NCI-H187 (cell line): ENCODE results near the gene TMEM51.

ENCODE experiments used
- DNase-seq, 2 experiments: peaks; one replicate each; lab custom pipeline; 2025; lab: John Stamatoyannopoulos, UW

Gene TMEM51

DNA sequence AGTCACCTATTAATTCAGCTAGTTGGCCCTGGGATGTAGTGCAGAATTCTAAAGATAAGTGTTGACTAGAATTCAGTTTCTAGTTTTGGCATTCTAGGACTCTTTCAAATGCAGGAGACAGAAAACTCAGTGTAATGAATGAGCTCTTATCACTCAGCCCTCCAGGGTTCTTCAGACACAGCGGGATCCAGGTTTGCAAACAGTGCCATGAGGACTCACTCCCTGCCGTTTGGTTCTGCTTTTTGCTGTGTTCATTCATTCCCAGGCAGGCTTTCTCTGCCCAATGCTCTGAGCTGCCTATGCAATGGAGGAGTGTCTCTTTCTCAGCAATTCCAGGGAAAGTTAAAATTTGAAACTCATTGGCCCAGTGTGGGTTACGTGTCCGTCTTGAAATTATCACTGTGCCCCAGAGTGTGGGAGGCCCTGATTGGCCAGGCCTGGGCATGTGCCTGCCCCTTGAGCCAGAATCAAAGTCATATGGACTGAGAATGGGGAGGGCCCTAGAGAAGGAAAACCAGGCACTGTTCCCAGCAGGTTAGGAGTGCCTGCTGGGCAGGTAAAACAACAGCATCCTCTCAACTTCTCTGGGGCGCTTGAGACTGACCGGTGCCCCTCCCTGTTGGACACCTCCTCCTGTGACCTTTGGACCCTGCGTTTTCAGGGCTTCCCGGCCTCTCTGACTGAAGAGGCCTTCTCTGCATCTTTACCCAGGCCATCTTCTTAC, 43.4 kb downstream of the TMEM51 start:
- DNase-seq, result peak in 1 of 2 experiments; percentile 5

DNA sequence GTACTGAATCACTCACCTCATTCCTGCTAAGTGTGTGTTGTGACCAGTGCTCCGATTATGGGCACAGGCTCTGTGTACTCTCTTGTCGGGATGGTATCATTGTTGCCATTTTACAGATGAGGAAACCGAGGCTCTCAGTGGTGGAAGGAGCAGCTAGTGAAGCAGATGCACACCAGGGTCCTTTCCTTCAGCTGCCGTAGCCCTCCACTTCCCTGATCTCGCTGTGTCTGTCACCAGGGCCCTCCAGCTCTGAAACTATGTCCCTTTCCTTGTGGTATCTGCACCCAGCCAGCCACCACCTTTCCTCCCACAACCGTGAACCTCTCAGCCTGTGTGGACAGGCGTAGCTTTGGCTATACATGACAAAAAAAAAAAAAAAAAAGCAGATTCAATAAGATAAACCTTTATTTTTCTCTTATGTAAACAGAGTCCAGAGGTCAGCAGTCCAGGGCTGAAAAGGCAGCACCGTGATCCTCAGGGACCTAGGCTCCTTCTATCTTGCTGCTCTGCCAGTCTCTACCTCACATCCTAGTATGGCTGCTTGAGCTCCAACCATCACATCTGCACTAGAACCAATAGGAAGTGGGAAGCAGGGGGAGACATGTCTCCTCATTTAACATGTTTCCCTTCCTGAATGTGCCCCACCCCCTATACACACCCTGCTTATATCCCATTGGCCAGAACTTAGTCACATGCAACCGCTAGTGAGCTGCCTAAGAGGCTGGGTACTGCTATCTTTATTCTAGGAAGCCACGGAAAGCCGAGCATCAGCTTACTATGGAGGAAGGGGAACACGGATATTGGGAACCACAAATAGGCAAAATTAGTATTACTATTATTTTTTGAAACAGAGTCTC, 44.3 kb downstream of the TMEM51 start:
- no peak for DNase-seq

DNA sequence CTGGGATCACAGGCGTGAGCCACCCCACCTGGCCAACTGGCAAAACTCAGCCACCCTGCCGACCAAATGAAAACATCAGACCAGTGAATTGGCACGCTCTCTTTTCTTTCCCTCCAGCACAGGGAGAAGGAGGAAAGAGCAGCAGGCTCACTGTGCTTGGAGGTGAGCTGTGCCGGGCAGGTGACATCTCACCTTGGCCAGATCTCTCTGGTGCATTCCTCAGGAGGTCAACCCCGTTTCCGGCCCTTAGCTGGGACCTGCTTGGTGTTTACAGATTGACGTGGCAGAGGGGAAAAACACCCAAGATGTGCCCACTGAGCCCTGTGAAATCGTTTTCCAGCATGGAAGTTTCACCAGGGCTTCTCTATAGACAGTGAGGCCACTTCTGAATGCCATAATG, 45.1 kb downstream of the TMEM51 start:
- DNase-seq, result no peak

DNA sequence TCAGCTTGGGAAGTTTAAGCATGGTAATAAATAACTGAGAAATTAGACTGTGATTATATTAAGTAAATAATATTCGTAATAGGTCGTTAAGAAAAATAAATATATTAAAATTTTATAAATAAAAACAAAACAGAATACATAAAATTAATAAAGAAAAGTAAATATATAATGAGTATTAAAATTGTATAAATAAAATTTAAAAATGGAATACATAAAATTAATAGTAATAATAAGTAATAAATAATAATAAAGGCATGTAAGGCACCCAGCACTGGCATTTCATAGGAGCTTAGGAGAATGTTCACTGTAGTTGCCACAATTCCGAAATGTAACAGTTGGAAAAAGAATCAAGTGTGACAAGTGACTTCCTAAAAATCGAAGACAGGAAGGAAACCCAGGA, 47.7 kb downstream of the TMEM51 start:
- DNase-seq, result no peak

DNA sequence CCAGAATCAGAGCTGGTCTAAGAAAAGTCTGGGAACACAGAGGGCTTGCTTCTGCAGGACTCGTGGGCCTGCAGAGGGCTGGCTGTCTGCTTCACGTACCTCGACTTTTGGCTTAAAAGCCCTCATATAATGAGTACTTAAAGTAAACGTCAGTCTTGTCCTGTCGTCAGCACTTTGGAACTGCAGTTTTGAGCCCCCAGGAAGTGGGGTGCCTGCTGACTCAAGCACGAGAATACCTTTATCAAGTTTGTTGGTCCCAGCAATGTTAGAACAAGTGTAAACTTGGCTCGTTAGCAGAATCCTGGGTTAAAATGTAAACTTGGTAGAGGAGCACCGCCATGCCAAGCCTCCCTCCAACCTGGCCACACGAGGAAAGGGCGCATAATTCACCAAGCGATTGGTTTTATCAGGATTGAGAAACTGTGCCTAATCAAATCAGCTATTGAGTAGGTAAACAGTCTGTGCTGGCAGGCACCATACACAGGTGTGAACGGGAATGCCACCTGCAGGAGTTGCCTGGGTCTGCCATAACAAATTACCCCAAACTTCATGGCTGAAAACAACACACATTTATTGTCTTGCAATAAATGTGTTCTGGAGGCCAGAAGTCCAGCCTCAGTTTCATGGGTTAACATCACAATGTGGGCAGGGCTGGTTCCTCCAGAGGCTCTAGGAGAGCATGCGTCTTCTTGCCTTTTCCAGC, 48.5 kb downstream of the TMEM51 start:
- no peak for DNase-seq

DNA sequence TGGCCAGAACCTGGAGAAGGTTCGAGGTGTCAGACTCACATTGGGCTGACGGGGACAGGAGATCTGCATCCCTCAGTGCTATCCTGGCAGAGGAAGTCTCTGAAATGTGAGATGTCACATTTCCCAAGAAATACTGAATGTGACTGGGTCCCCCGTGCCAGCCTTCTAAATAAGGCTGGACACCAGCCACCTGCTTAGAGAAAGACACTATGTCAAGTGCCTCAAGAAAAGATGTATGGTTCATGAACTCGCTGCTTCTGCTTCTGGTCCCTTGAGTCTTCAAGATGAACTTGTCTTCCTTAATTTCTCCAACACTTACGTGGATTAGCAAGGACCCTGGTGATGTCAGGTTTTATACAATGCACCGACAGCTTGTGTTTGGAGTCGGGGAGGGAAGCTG, 51.4 kb downstream of the TMEM51 start:
- no peak for DNase-seq

DNA sequence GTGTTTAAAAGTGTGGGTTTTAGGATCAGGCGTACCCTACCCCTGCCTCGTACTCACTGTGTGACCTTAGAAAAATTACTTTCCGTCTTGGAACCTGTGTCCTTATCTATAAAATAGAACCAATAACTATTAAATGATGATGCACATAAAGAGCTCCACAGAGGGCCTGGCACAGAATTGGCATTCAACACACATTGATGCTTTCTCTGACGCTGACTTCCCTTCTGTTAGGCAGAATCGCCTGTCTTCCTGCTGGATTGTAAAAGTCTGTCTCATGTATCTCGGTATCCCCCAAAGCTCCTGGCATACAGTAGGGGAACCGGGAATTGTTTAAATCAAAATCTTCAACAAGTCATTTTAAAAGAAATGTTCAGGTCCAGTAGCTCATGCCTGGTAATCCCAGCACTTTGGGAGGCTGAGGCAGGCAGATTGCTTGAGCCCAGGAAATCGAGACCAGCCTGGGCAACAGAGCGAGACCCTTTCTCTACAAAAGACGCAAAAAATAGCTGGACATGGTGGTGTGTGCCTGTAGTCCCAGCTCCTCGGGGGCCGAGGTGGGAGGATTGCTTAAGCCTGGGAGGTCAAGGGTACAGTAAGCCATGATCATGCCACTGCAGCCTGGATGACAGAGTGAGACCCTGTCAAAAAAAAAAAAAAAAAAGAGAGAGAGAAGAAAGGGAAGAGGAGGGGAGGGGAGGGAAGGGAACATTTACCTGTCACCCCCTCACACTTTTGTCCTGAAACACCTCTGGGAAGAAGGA, 52.2 kb downstream of the TMEM51 start:
- no peak for DNase-seq

DNA sequence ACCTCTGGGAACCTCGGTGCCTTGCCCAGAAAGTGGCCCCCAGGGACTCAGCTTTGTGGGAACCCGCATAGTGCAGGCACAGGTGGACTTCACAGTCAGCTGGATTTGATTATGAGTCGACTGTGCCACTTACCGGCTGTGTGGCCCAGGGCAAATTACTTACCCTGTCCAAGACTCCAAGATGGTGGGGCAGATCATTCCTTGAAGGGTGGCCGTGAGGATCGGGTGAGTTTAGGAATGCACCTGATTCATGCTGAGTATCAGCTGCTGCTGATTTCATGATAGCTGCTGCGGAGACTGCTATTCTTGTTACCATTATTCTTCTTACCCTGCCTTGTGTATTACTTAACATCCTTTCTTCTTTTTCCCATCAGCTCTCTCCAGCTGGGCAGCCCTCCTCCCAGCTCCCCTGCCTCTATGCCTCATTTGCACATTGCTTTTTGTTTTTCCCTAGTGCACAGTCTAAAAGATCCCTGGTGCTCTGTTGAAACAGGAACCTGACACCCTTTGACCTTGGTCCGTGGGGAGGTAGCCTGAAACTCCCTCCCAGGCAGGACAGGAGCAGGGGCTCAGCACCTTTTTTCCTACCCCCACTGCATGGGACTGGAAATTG, 53.0 kb downstream of the TMEM51 start:
- no peak for DNase-seq

DNA sequence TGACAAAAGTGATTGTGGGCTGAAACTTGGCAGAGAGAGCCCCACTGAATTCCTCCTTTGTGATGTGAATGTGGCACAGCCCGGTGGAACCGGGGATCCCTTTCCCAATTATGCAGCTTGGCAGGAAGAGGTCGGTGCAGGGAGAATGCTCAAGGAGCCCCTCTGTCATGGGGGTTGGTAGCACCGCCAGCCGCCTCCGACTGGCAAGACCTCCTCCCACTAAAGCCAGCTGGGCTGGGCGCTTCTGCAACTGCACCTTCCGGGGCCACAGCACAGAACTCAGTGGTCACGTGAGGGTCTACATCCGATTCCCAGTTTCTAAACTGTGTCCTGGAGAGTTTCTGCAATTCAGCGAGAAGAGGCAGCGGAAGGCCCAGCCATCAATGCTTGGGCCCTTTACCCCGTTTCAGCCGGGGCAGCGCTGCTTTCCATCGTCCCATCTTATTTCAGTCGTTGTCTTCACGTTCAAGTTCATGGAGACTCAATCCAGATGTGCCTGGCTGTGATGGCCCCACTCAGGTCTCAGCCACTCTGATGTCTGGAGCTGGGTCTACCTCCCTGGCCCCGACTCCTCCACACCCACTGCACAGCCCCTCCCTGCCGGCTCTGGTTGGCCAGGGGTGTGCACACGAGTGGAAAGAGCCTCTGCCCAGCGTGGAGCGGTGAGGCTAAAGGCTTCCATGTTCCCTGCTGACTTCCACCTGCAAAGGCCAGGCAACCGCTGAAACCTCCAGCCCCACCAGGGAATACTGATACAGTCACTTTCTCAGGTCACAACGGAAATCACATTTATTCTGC, 53.7 kb downstream of the TMEM51 start:
- no peak for DNase-seq

DNA sequence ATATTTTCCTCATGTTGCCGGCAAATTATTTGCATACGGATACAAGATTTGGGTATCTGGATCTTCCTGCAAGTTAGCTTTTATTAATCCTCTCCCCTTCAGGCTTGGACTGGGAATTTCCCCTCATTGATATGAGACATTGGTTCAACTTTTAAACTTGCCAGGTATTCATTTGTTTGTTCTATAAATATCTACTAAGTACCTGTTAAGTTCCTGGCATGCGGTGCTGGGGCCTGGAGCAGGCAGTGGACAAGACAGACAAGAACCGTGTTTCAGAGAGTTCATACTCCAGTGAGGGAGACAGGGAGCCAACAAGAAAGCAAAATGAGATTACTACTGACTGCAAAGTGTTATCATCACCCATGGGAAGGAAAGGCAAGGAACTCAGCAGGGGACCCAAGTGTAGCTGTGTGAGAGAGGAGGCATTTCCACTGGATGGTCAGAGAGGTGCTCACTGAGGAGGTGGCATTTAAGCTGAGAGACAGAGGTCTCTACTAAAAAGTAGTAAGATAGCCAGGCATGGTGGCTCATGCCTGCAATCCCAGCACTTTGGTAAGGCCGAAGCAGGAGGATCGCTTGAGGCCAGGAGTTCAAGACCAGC, 54.4 kb downstream of the TMEM51 start:
- no peak for DNase-seq

DNA sequence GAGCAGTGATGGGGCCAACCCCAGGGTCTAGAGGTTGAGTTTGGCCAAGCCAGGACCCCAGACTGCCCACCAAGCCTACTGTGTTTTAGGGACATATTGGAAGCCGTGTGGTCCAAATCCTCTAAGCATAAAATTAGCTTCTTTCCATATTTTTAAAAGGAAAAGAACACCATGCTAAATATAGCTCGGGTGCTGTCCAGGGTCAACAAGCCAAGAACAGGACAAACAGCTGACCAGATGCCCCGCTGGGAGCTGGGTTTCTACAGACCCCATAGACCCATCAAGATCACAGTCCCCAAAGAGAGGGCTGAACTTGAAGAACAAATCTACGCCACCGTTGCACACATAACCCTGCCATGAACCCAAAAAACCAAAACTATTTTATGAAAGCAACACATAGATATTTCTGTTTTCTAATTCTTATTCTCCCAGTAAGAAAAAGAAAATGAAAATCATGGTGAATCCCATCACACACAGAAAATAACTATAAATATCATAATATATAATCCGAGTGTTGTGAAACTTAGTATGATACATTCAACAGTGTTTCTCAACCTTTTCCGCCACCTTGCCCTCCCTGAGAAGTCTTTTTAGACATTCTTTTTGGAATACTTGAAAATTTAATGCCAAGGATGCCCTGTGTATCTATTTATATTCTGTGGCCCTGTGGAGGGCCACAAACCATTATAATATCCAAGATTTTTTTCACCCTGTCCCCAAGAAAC, 57.3 kb downstream of the TMEM51 start:
- no peak for DNase-seq

DNA sequence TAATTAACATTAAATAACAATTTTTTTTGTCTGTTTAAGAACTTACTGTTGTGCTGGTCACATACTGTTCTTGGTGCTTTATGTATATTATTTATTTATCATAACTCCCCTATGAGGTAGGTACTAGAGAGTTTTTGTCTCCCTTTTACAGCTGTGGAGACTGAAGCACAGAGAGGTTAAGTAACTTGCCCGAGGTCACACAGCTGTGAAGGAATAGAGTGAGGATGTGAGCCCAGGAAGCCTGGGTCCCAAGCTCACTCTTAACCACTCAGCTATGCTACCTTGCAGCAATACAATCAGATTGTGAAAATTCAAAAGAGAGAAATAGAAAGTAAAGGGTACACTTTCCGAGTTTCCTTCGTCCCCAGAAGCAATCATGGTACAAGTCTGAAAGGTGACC, 57.9 kb downstream of the TMEM51 start:
- DNase-seq, result no peak

DNA sequence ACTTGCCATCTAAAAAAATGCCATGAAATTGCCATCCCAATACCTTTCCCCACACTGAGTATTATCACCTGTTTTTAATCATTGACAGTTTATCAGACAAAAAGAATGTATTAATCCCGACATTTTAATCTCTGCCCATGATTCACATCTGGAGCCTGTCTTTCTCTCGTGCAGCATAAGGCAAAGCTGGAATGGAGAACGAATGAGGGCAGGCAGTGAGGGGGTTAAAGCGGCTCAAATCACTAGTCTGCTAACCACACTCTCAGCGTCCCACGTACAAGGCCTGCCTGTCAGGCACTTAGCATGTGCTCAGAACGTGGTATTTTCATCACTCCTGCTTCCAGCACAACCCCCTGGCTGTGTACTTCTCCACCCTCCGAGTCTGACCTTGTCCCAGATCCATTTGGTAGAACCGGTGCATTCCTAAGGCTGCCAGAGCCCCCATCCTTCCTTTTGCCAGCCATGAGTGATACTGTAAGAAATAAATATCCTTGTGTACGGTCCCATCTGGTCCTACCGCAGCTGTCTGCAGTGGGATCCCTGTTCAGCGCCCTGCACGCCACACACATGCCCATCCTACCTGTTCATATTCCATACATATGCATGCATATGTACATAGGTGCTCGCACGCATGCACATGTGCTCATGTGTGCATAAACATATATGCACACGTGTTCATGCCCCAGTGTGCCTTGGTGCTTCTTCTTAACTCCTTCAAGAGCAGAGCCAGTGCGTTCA, 58.8 kb downstream of the TMEM51 start:
- no peak for DNase-seq

DNA sequence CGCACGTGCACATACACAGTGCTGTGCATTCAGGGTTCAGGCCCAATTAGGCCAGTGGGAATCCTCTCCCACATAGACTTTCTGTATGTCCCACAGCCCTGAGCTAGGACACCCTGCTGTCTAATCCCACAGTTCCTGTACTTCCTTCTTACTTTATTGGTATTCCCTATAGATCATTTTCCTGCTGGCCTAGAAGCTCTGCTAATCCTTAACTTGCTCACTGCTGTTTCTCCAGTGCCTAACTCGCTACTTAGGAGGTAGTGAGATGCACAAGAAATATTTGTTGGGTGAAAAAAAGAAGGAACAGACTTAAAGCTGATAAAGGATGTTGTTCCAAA, 59.4 kb downstream of the TMEM51 start:
- DNase-seq, result no peak

DNA sequence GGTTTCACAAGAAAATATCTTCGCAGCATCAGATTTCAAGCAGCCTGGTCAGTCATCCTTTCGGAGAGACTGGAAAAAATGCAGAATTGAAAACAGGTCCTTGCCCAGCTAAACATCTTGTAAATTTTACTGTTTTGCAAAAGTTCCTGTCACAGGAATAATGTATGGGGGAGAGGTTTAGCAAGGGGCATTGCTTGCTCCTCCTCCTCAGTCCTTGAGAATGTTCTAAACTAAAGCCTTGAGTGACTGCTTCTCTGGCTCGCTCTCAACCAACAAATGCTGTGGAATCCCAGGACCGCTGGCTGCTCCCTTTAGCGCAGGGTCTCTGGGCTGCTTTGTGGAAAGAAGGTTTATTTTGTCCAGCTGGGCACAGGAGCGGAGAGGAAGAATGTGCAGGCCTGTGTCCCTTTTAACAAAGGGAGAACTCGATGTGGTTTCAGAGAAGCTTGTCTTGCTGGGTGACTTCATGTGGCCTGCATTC, 59.8 kb downstream of the TMEM51 start:
- DNase-seq, result no peak

DNA sequence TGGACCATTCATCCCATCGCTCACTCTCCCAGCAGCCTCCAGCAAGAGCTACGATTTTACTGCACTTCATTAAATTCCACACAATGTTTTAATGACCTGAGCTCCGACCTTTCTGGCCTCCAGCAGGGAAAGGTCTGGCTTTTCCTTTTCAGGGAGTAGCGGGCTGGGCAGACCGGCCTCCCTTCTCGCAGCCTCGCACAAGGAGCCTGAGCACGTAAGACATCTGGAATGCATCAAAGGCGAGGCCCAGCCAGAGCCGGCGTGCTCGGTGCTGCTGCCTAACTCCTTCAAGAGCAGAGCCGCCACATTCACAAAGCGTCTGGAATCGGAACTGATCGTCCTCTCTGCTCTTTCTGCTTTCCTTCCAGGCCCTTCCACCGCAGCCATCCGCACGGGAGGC, 61.0 kb downstream of the TMEM51 start:
- no peak for DNase-seq

DNA sequence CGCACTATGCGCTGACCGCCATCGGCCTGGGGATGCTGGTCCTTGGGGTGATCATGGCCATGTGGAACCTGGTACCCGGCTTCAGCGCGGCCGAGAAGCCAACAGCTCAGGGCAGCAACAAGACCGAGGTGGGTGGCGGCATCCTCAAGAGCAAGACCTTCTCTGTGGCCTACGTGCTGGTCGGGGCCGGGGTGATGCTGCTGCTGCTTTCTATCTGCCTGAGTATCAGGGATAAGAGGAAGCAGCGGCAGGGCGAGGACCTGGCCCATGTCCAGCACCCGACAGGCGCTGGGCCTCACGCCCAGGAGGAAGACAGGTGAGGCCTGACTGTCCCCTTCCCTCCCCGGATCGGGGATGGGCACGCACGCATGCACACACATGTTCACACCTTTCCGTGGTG, 61.6 kb downstream of the TMEM51 start:
- no peak for DNase-seq

DNA sequence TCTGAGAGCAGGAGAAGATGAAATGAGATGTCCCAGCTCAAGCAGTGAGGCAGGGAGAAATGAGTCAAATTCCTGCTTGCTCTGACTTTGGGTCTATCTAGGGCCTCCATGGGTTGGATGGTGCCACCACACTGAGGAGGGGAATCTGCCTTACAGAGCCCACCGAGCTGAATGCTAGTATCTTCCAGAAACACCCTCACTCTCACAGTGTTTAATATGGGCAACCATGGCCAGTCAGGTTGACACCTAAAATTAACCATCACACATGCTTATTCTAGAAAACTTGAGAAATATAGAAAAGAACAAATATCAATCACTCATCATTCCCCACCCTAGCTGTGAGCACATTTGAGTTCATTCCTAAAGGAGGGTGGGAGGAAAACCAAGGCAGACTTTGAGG, 64.1 kb downstream of the TMEM51 start:
- DNase-seq, result no peak
